ENCODE data around the gene LAGE3.

DNA sequence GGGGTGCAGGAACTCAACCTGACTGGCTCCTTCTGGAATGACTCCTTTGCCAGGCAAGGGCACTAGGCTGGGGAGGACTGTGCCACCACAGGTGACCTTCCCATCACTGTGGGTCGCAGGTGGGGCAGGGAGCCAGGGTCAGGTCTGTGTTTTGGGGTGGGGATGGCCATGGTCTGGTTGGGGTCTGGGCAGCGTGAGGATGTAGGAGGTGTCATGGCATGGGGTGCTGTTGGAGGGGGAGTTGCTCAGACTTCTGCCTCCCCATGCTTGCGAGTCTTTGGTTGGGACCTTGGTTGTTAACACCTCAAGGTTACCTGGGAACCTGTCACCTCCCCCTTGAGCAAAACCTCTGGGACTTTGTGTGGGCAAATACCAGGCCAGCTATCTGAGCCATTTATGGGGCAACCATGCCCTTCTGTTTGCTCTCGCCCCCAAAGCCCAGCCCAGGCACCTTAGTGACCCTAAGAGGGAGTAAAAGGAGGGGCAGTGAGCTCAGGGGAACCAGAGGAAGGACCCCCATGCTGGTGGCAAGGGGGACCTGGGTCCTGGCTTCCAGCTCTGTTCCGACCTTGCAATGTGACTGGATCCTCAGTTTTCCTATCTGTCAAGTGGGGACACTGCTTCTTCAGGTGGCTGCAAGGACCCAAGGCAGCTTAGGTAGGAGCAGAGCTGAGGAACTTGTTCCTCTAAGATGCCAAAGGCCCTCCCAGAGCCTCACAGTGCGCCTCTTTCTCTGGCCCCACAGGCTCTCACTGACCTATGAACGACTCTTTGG is 44.5 kb downstream of the LAGE3 start:
- TF ChIP-seq, protein P1, sequence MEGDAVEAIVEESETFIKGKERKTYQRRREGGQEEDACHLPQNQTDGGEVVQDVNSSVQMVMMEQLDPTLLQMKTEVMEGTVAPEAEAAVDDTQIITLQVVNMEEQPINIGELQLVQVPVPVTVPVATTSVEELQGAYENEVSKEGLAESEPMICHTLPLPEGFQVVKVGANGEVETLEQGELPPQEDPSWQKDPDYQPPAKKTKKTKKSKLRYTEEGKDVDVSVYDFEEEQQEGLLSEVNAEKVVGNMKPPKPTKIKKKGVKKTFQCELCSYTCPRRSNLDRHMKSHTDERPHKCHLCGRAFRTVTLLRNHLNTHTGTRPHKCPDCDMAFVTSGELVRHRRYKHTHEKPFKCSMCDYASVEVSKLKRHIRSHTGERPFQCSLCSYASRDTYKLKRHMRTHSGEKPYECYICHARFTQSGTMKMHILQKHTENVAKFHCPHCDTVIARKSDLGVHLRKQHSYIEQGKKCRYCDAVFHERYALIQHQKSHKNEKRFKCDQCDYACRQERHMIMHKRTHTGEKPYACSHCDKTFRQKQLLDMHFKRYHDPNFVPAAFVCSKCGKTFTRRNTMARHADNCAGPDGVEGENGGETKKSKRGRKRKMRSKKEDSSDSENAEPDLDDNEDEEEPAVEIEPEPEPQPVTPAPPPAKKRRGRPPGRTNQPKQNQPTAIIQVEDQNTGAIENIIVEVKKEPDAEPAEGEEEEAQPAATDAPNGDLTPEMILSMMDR (IDR thresholded peaks at IDR 0.05) = no peak
- TF ChIP-seq POLR2A (IDR thresholded peaks at IDR 0.05) = no peak
